Measurements from ENCODE around the gene RNF115.

- no peak for TF ChIP-seq CTCF (conservative IDR thresholded peaks at IDR 0.05; ENCODE audit: low read length)
- no peak for TF ChIP-seq EZH2phosphoT487 (IDR thresholded peaks at IDR 0.05; ENCODE audit: borderline replicate concordance)
Measured at GRCh38 chr1:145696630-145696960, 127.3 kb downstream of the RNF115 start.

Measured in Loucy (cell line).